Measurements from ENCODE around the gene CCDC57. TPM values are rescaled to one million over a fixed set of nuclear protein-coding genes. Genes with fewer than 3 reads are reported as not detected.

The CCDC57 gene
- total RNA-seq, 1 donor from 2014 or later = 108 TPM

DNA sequence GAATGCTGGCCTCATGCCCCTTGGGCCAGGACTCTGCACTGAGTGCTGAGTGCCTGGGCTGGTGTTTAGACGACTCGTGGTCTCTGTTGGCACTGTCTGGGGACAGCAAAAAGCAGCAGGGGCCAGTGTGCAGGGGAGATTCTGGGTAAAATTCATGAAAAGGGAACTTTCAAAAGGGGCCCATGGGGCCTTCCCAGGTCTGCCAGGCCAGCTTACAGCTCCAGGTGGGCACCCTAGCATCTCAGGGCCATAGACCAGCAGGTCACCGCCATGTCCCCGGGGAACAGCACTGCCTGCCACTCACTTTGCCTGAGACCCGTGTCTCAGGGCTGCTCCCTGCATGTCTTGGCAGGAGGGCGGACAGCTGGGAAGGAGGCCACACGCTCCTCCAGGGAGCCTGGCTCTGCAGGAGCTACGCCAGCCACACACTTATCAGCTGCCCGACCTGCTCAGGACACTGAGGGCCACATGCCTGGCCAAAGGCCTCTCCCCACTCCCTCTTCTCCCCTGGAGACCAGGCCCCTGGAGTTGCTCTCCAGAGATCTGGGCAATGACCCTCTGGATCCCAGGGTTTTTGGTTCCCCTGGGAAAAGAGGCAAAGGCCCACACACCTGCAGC, 105.8 kb downstream of the CCDC57 start:
- DNase-seq (ENCODE audit: low spot score) = no peak

DNA sequence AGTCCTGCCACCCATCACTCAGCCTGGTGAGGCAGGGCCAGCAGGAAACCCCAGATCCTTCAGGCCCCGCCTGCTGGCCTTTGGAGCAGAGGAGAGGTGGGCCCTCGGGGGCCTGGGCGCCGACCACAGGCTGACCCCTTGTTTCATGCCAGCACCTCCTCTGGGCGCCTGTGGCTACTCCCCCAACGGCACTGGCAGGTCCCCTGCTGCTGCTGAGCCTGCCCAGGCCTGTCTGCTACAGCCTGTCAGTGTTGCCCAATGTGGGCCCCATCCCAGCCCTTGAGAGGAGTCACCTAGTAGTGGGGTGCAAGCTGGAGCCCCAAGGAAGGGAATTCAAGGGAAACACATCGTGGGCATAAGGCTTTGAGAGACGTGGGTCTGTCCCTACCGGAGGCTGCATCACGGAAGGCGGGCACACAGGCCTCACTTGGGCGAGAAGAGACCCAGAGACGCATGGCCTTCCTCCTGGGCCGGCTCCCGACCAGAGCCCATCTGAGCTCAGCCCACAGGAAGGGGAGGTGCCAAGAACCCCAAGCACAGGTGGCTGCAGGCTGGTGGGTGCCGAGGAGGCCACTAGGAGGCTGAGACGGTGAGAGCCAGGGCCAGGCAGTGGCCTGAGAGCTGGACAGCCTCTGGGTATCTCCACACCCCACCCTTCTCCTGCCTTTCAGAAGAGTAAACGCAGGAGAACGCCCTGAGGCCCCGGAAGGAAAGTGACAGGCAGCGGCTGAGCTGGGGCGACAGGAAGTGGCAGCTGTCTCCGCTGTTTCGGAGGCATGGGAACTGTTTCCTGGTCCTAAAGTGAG, 106.6 kb downstream of the CCDC57 start:
- DNase-seq (ENCODE audit: low spot score) = peak; percentile 84

DNA sequence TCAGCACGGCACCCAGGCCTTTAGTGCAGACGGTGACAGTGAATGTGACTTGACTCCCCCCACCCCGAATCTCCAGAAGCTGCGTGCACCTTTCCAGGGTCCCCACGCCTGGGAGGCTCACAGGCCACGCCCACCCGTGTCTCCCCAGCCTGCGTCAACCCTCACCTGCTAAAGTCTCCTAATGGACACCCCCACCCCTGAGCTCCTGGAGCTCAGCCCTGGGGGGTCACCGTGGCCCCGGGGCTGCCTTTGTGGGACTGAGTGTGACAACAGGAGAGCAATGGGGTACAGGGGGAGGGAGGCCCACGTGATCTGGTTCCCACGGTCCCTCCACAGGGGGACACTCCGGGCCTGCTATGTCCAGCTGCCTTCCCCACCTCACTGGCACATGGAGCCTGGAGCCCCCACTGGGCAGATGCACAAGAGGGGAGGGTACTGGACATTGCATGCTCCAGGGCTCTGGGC, 107.2 kb downstream of the CCDC57 start:
- no peak for DNase-seq (ENCODE audit: low spot score)

DNA sequence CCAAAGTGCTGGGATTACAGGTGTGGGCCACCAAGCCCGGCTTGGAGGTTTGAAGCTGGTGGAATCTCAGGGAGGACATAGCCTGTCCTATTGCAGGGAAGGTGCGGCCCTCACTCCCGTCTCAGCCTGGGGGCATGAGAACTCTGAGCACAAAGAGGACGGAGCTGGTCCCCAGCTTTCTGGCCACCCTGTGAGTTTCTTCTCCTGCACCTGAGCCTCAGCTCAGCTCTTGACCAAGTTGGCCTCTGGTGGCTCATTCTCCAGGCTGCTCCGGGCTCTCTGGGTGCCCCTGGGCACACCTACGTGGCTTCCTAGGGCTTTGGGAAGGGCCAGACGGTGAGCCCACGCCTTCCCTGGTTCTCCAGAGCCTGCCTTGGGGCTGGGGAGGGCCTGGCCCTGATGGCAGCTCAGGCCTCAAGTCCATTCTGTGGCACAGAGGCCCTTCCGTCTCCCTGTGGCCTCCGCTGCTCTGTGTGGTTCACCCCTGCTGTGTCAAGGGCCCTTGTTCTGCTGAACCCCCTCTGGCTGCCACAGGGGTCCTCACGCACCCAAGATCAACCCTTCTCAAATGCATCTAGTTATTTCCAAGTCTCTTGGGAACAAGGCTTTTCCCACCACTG, 107.7 kb downstream of the CCDC57 start:
- no peak for DNase-seq (ENCODE audit: low spot score)

DNA sequence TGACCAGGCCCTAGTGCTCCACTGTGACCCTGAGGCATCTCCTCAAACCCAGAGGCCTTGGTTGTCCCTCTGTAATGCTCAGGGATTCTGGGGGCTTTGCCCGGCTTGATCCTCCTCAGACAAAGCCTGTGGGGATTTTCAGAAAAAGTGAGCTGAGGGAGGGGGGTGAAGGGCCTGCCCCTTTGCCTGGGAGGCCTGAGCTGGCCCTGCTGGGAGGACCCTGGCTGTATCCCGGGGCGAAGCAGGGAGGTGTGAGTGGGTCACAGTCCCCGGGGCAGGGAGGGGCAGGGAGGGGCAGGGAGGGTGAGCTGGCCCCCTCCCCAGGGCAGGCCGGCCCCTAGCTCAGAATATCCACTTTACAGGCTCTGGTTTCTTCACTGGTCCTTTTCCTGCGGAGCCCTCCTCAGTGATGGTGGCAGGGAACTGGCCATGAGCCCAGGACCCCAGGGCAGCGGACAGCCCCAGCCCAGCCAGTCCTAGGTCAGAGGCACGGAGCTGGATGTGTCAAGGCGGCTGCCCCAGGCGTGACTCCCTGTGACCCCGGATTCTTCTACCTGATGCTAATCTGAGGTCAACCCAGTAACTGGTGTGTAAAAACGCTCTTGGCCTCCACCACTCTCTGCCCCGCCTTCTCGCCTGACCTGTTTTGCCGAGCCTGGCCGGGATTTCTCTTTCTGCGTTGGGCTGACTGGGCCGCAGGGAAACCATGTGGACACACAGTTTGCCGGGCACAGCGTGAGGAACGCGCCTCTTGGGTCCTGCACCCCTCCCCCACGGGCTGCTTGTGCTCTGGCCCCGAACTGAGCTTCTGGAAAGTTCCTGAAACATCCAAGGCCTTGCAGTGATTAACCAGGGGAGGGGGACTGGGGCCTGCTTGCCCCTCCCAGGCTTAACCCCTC, 108.8 kb downstream of the CCDC57 start:
- peak; percentile 92 for DNase-seq (ENCODE audit: low spot score)

DNA sequence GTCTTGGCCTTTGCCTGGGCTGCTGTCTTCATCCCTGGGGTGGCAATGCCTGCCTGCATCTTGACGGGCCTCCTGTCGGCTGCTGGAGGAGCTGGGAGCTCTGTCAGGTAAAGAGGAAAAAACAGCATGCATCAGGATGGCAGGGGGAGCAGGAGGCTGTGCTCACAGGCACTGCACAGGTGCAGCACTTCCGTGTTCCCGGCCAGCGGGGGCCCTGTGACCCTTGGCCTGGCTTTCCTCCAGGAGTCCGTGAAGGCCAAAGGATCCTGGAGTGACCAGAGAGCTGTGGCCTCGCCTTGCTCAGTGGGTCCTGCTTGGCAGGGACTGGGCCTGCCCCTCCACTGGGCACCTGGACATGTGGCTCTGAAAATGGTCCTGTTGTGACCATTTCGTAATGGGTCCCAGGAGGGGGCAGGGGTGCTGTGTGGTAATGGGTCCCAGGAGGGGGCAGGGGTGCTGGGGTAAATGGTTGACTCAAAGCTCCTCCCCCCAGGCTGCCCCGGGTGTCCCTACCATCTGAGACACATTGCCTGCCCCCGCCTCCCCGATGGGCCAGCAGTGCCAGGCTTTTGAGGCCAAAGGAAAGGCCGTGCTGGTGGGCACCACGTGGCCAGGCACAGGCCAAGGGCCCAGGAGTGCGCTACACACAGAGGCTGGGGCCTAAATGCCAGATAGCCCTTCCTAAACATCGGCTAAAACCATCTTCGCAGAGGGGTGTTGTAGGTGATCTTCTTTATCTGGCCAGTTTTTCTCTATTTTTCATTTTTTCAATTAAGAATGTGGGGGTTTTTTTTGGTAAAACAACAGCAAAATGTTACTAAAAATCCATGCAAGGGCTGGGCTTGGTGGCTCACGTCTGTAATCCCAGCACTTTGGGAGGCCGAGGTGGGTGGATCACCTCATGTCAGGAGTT, 110.6 kb downstream of the CCDC57 start:
- DNase-seq (ENCODE audit: low spot score) = no peak

DNA sequence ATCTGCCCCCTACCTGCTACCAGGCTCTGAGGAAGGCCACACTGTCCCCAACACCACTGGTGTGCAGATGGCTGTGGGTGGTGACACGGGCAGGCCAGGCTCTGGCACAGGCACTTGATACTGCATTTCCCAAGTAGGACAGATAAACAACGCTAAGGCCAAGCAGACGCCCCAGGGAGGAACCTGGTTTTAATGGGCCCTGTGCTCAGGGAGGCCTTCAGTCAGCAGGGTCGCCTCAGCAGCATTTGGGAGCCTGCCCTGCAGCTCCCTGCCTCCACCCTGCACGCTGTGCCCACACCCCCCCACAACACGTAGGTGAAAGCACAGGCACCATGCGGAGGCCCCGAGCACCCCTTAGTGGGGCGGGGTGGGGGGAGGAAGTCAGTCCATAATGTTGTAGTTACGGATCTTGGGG, 111.3 kb downstream of the CCDC57 start:
- no peak for DNase-seq (ENCODE audit: low spot score)

DNA sequence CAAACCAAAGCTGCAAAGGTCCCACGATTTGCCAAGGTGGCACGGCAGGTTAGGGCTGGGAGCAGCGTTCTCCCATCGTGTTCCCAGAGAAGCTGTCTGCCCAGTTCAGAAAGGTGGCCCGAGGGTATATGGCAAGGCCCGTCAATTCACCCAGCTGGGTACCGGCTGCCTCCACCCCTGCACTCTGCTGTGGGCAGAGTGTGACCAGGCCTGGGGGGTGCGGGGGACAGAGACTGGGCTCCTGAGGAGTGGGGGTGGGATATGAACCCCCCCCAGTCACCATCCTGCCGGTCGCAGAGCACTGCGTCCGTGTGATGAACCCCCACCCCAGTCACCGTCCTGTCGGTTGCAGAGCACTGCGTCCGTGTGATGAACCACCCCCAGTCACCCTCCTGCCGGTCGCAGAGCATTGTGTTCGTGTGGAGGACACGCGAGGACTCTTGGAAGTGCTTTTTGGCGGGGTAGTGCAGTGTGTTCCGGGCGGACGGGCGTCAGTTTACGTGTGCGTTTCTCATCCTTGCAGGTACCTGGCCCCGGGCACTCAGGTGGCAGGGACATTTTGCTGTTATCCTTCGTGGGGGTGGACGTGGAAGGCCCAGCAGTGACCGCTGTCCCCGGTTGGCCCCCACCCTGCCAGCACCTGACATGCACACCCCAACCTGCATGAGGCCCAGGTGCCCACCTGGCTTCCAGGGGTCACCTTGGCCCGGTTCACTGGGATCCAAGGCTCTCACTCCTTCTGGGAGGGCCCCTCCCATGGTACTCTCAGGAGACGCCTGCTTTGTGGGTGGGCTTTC, 111.9 kb downstream of the CCDC57 start:
- DNase-seq (ENCODE audit: low spot score) = no peak

DNA sequence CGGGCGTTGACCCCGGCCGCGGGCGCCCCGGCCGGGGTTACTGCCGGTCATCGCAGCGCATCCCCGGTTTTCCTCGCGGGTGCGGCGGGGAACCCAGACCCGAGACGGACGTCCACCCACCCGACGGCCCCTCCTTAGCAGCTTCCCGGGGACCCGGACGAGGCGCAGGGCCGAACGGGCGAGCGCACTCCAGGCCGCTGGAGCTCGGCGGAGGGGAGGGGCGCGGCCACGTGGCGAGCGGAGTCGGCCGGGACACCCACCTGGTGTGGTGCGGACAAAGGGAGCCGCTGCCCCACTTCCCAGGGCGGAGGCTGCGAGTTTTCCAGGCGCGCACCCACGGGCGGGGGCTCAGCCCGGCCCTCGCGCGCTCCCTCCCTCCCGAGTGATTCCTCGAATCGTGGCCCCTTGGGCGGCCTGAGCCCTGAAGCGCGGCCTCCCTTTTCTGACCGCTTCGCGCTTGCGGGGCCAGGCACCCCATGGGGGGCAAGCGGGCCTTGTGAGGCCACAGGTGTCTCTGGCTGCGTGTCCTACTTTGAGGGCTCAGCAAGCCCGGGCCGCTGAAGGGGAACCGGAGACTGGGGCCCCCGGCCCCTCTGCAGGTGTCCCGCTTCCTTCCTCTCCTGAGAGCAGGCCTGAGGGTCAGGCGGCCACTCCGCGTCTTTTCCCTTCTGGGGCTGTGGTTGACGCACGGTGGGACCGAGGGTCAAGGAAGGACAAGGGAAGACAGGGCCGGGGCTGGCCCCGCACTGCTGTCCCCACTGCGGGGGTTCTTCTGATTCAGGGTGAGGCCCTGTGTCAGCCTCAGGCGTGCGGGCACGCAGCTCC, 113.5 kb downstream of the CCDC57 start:
- DNase-seq (ENCODE audit: low spot score) = no peak

DNA sequence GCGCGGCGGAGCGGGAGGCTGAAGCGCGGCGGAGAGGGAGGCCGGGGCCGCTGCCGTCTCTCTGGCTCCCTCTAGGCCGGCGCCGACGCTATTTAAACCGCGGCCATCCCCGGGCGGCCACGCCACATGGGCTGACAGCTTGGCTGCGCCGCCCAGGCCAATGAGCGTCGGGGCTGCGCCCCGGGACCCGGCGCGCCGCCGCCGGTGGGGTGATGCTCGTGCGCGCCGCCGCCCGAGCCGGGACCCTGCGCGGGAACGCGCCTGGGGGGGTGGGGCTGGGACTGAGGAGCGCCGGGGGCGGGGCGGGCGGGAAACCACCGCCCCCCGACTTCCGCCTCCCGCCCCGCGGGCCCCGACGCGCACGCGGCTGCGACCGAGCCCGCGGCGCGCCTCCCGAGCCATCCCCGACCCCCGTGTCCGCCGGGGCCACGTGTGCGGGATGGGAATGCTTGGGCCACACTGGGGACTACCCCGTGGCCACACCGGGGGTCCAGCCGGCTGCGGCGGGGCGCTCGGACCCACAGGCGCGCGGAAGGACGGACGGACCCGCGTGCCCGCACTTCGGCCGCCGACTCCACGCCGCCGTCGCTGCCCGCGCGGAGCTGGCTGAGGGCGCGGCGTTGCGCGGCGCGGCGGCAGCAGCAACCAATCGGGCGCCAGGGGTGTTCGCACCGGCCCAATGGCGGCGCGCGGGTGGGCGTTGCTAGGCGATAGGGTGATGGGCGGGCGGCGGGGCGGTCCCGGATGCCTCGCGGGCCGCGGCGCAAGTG, 114.3 kb downstream of the CCDC57 start, which contains the start of gene FASN:
Gene FASN, minus strand, starts transcription at position 68 of the 770 bp plus-strand sequence. CDS start 1,791 bp downstream, outside the sequence.
- DNase-seq (ENCODE audit: low spot score) = peak; percentile 95

DNA sequence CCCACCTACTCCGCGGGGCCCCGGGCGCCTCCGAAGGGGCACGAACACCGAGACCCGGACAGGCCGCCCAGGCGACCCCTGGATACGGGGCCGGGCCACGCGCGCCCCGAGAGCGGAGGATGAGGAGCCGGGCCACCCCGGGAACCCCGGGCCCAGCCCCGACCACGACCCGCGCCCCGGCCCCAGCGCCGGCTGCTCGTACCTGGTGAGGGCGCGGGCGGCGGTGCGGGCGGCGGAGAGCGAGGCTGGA, 114.8 kb downstream of the CCDC57 start:
- no peak for DNase-seq (ENCODE audit: low spot score)

DNA sequence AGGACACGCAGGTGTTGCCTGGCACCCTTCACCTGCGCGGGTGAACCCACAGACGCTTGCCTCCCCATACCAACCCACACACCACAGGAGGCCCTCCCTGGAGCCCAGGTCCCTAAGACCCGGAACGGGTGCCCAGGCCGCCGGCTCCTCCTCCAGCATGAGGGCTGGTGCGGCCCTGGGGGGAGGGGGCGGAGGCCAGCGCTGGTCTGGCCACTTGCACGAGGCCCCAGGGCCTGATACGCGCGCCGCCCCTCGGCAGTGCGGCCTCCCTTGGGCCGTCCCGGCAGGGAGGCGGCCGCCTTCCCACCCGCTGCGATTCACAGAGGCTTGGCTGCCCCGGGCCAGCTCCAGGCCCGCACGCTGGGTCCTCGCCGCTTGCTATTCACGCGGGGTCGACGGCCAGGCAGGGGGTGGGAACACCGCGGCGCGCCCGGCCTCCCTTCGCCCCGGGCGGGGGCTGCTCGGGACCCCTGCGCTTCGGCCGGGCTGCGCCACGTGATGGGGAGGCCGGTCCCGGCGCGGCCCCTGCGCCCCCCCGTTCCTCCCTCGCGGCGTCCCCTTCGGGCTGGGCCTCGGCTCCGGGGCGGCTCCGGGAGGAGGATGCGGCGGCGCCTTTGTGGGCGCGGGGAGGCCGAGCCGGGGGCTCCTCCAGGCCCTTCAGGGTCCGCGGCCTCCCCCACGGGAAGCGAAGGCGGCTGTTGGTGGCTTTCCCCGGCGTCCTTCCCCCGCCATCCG, 115.3 kb downstream of the CCDC57 start:
- DNase-seq (ENCODE audit: low spot score) = no peak

DNA sequence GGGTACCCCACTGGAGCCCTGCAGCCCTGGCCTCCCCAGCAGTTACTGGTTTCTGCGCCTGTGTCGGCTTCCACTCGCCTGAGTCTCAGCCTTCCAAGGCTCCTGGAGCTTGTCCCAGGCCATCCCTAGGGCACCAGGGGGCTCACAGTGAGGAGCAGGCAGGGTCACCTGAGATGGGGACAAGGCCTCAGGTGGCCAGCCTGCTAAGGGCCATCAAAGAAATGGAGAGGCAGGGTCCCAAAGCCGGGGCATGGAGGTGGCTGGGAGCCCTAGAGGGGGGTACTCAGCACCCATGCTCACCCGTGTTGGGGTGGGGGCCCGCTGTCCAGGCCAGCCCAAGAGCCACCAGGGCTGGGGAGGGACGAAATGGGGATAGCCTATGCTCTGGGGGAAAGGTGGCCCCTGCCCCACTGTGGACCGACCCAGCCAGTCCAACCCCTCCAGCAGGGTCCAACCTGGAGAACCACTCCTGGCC, 115.9 kb downstream of the CCDC57 start:
- DNase-seq (ENCODE audit: low spot score) = no peak

DNA sequence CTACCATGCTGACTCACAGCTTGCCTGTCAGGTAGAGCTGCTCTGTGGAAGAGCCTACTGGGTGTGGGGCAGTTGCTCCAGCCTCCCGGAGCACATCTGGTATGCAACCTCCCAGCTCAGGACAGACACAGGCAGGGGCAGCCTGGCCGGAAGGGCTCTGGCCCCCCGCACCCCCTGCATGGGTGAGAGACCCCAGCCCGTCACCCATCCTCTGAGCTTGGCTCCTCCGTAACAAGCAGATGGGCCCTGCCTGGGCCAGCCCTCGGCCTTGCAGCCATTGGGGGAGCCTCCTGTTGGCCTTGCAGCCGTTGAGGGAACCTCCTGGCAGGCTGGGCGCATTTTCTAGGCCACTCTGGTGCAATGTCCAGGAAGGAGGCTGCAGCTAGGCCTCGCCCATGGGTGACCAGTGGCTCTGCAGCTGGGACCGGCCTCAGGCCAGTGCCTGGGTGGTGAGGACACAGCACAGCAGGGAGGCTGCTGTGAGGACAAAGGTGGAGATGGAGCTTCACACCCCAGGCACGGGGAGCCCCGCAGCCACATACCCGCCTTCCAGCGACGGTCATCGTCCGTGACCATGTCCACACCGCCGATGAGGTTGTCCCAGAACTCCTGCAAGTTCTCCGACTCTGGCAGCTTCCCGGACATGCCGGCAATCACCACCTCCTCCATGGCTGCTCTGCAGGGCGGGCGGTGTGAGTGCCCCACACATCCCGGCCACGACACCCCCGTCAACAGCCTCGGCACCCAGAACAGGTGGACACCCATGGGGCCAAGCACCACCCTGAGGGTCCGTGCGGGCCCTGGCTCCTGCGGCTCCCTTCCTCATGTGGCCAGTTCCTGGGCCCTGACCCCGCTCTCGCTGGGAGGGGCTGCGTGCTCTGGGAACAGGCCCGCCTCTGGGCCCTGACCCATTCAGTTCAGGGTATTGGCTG, 116.6 kb downstream of the CCDC57 start:
- no peak for DNase-seq (ENCODE audit: low spot score)

DNA sequence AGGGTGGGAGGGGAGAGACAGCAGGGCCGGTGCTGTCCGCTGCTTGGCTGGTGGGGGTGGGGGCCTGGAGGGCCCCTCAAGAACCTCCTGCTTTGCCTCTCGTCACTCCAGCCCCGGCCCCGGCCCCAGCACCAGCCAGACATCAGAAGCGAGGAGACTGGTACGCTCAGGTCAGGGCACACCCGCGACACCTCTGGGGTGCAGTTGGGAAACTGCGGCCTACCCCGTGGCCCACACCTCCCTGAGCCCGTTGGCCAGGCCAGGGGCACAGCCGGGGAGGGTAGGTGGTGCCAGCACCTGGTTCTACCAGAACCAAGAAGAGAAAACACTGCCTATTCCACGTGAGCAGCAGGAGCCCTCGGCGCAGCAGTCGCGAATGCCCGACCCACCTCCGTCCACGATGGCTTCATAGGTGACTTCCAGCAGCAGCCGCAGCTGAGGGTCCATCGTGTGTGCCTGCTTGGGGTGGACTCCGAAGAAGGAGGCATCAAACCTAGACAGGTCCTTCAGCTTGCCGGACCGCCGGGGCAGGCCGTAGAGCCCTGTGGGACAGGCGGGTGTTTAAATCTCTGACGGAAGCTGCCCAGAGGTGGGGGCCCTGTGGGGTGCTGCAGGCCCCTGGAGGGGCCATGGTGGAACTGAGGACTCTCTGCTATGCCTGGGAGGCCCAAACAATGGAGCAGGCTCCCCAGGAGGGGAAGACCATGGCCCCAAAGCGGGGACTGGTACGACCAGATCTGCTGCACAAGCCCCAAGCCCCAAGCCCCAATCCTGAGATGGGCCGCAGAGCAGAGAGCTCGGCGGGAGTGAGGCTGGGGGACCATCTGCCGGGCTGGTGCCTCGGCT, 117.5 kb downstream of the CCDC57 start:
- no peak for DNase-seq (ENCODE audit: low spot score)
